ENCODE data around the gene BTBD9. TPM values are rescaled to one million over a fixed set of nuclear protein-coding genes. Genes with fewer than 3 reads are reported as not detected.

Gene BTBD9
- total and polyA plus RNA-seq, 2 donors (not counting 3 experiments of a cell fraction or from before 2014, with no cell fraction given), result 4.9 to 15.0 TPM

GRCh38 chr6:38417521-38417920 lies 222.2 kb downstream of the BTBD9 start:
- ChIA-PET POLR2A (no interaction called here), CTCF (no interaction called here)
- no peak for TF ChIP-seq JUN (IDR thresholded peaks at IDR 0.05; ENCODE audit: borderline replicate concordance, insufficient read depth, insufficient read length, low read depth)
- no peak for TF ChIP-seq FOS (IDR thresholded peaks at IDR 0.05; ENCODE audit: borderline replicate concordance, insufficient read depth, low read length)
- no peak for TF ChIP-seq MAX (IDR thresholded peaks at IDR 0.05; ENCODE audit: insufficient read depth, insufficient read length)
- TF ChIP-seq, protein P1, sequence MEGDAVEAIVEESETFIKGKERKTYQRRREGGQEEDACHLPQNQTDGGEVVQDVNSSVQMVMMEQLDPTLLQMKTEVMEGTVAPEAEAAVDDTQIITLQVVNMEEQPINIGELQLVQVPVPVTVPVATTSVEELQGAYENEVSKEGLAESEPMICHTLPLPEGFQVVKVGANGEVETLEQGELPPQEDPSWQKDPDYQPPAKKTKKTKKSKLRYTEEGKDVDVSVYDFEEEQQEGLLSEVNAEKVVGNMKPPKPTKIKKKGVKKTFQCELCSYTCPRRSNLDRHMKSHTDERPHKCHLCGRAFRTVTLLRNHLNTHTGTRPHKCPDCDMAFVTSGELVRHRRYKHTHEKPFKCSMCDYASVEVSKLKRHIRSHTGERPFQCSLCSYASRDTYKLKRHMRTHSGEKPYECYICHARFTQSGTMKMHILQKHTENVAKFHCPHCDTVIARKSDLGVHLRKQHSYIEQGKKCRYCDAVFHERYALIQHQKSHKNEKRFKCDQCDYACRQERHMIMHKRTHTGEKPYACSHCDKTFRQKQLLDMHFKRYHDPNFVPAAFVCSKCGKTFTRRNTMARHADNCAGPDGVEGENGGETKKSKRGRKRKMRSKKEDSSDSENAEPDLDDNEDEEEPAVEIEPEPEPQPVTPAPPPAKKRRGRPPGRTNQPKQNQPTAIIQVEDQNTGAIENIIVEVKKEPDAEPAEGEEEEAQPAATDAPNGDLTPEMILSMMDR (IDR thresholded peaks at IDR 0.05; ENCODE audit: extremely low read depth in 1 of 2, insufficient read depth in 1 of 2, low read depth in 1 of 2, low read length in 2 of 2), result no peak
- TF ChIP-seq POLR2A (IDR thresholded peaks at IDR 0.05; ENCODE audit: low read depth, low read length), result no peak
- no peak for TF ChIP-seq POLR2AphosphoS5 (IDR thresholded peaks at IDR 0.05; ENCODE audit: insufficient read depth, low read depth, low read length)
- no peak for TF ChIP-seq MYC (IDR thresholded peaks at IDR 0.05; ENCODE audit: low read depth, low read length)
- TF ChIP-seq GATA2 (IDR thresholded peaks at IDR 0.05; ENCODE audit: insufficient read depth, insufficient read length, low read depth, low read length), result no peak
- TF ChIP-seq EZH2 (IDR thresholded peaks at IDR 0.05; ENCODE audit: borderline replicate concordance, low read depth, low read length, severe bottlenecking), result no peak
- H2AFZ ChIP-seq (ENCODE audit: low read depth, low read length), result no peak overlapping the region
- H3K9ac ChIP-seq (replicated peaks; ENCODE audit: extremely low read depth, insufficient read depth, low read length), result no peak overlapping the region
- H3K4me1 ChIP-seq (ENCODE audit: control insufficient read depth, extremely low read depth, insufficient read depth, low read length), result no peaks in the 10 kb centered on the region
- H3K9me1 ChIP-seq (replicated peaks; ENCODE audit: control insufficient read depth, extremely low read depth, insufficient read depth, low read length), result no peaks in the 10 kb centered on the region
- H3K36me3 ChIP-seq (ENCODE audit: control insufficient read depth in 2 of 2, extremely low read depth in 1 of 2, insufficient read depth in 2 of 2, low read length in 2 of 2), result no peaks in the 10 kb centered on the region
- H3K79me2 ChIP-seq (ENCODE audit: control insufficient read depth, insufficient read depth, low read length), result no peaks in the 10 kb centered on the region
- intact Hi-C loops (cut with micrococcal nuclease) (no loop called here), dilution Hi-C loops (cut with MboI; ENCODE audit: extremely low pct_ligation_motif_present, low sequenced_read_pairs) (no loop called here)
- BruUV-seq (replicated peaks), result no TSS peak
- H3K9me3 ChIP-seq (replicated peaks; ENCODE audit: control insufficient read depth, insufficient read depth, low read length), result no peaks in the 10 kb centered on the region
- no peak overlapping the region for H3K4me3 ChIP-seq (replicated peaks in 1 of 3; ENCODE audit: insufficient read depth in 1 of 3, low read depth in 1 of 3, low read length in 3 of 3)
- DNase-seq (ENCODE audit: low read depth, low spot score) (no peak), FAIRE-seq (no peak)
- no peaks in the 10 kb centered on the region for H4K20me1 ChIP-seq (replicated peaks; ENCODE audit: control insufficient read depth, extremely low read depth, insufficient read depth, low read length)
- H3K4me2 ChIP-seq (ENCODE audit: insufficient read depth, low read length), result no peak overlapping the region
- no peaks in the 10 kb centered on the region for H3K27me3 ChIP-seq (ENCODE audit: control insufficient read depth in 2 of 2, insufficient read depth in 2 of 2, low read length in 2 of 2)
- H3K27ac ChIP-seq (ENCODE audit: insufficient read depth, low read depth, low read length), result no peak overlapping the region

All from endothelial cell of umbilical vein (primary cell).